B cell (primary cell): ENCODE results near the gene EML2. TPM values are rescaled to one million over a fixed set of nuclear protein-coding genes. Genes with fewer than 3 reads are reported as not detected.

Experiments
- ATAC-seq: fragments of 200-7000 bp; cut with Tn5 transposase; one replicate; pipeline ENCODE4 v1.10.0; 2021; ENCODE audit warnings: low read depth, mild to moderate bottlenecking, moderate number of reproducible peaks, moderate library complexity
- CTCF ChIA-PET: fragments of 350-600 bp; sonication (Branson Sonifier 250); formaldehyde crosslinking; loops from one replicate; lab custom pipeline; 2021; ENCODE audit warnings: antibody characterized with exemption, inconsistent platforms; lab: Charles Lee
- POLR2A ChIA-PET: fragments of 350-600 bp; sonication (Branson Sonifier 250); formaldehyde crosslinking; loops from one replicate; lab custom pipeline; 2021; ENCODE audit warnings: antibody characterized with exemption; lab: Charles Lee
- DNase-seq: peaks from one replicate; pipeline ENCODE4 v3.0.0; 2013
- H2AFZ ChIP-seq: 2 replicates; pipeline ENCODE4 v1.6.1; 2012; ENCODE audit warnings: mild to moderate bottlenecking, low read depth, low read length; ENCODE audit not compliant: insufficient read depth, poor library complexity, severe bottlenecking
- H3K27ac ChIP-seq, 2 donors: 1 replicate in 1 of 2; 2 replicates in 1 of 2; pipeline ENCODE4 v1.5.1; 2012 to 2013; ENCODE audit warnings: low read length in 2 of 2, mild to moderate bottlenecking in 2 of 2, moderate library complexity in 1 of 2
- H3K27me3 ChIP-seq, 4 experiments: fragments of 200-600 bp in 1 of 4; sonication (generic) in 1 of 4; replicated peaks in 1 of 4; 1 replicate in 2 of 4; 2 replicates in 2 of 4; pipeline versions ENCODE4 v1.6.1 to v1.7.0; 2013 to 2016; ENCODE audit warnings: low read length in 3 of 4, mild to moderate bottlenecking in 2 of 4, mixed read lengths in 1 of 4, moderate library complexity in 1 of 4; ENCODE audit not compliant: insufficient read depth in 4 of 4, control insufficient read depth in 3 of 4; ENCODE audit errors: control extremely low read depth in 1 of 4
- H3K36me3 ChIP-seq, 2 experiments: replicated peaks in 1 of 2; 1 replicate in 1 of 2; 2 replicates in 1 of 2; pipeline versions ENCODE4 v1.6.1 to v1.7.1; 2013; ENCODE audit warnings: low read length in 1 of 2; ENCODE audit not compliant: insufficient read depth in 2 of 2, control insufficient read depth in 1 of 2; ENCODE audit errors: control extremely low read depth in 1 of 2, extremely low read depth in 1 of 2
- H3K4me1 ChIP-seq, 2 donors: fragments of 200-600 bp in 1 of 2; sonication (generic) in 1 of 2; 1 replicate in 1 of 2; 2 replicates in 1 of 2; pipeline versions ENCODE4 v1.5.1 to v1.6.1; 2013 to 2017; ENCODE audit warnings: low read length in 2 of 2; ENCODE audit not compliant: control insufficient read depth in 2 of 2, insufficient read depth in 2 of 2
- H3K4me2 ChIP-seq: replicated peaks from 2 replicates; pipeline ENCODE3; 2012; ENCODE audit warnings: mild to moderate bottlenecking, low read depth, low read length; ENCODE audit not compliant: poor library complexity, severe bottlenecking
- H3K4me3 ChIP-seq, 5 experiments: fragments of 200-600 bp in 1 of 5; sonication (generic) in 1 of 5; 1 replicate in 3 of 5; 2 replicates in 2 of 5; pipeline versions ENCODE4 v1.5.1 to v1.7.0; 2011 to 2016; ENCODE audit warnings: low read length in 4 of 5, mild to moderate bottlenecking in 4 of 5, low read depth in 2 of 5, control low read depth in 1 of 5, moderate library complexity in 1 of 5; ENCODE audit not compliant: insufficient read depth in 1 of 5; ENCODE audit errors: control extremely low read depth in 1 of 5, extremely low read depth in 1 of 5
- H3K79me2 ChIP-seq: fragments of 200-600 bp; sonication (generic); one replicate; pipeline ENCODE4 v1.6.0; 2016; ENCODE audit warnings: low read length; ENCODE audit not compliant: control insufficient read depth, insufficient read depth
- H3K9ac ChIP-seq: fragments of 200-600 bp; sonication (generic); 2 replicates; pipeline ENCODE4 v1.6.1; 2017; ENCODE audit warnings: mild to moderate bottlenecking, low read length, moderate library complexity
- H3K9me3 ChIP-seq, 3 donors: one replicate each; pipeline versions ENCODE4 v1.6.1 to v1.7.1; 2013; ENCODE audit warnings: low read length in 2 of 3; ENCODE audit not compliant: control insufficient read depth in 2 of 3, insufficient read depth in 1 of 3; ENCODE audit errors: control extremely low read depth in 1 of 3
- H4K20me1 ChIP-seq: 2 replicates; pipeline ENCODE4 v1.6.0; 2012; ENCODE audit warnings: mild to moderate bottlenecking, low read length; ENCODE audit not compliant: insufficient read depth, control insufficient read depth, poor library complexity, severe bottlenecking
- H3K27ac Mint-ChIP-seq: one replicate; pipeline ENCODE4 v1.8.0; 2021; ENCODE audit warnings: mixed read lengths
- H3K27me3 Mint-ChIP-seq: one replicate; pipeline ENCODE4 v1.8.0; 2021; ENCODE audit warnings: mixed read lengths
- H3K4me1 Mint-ChIP-seq: one replicate; pipeline ENCODE4 v1.8.0; 2021; ENCODE audit warnings: mixed read lengths
- H3K4me3 Mint-ChIP-seq: one replicate; pipeline ENCODE4 v1.8.0; 2021; ENCODE audit warnings: mixed read lengths
- H3K9me3 Mint-ChIP-seq: one replicate; pipeline ENCODE4 v1.8.0; 2022; ENCODE audit warnings: mixed read lengths; ENCODE audit not compliant: insufficient read depth
- CTCF ChIP-seq: fragments of 200-600 bp; IDR thresholded peaks from one replicate; pipeline ENCODE4 v1.8.0; 2022; ENCODE audit warnings: antibody characterized with exemption, mild to moderate bottlenecking
- EZH2 ChIP-seq: IDR thresholded peaks from 2 replicates; pipeline ENCODE4 v1.6.1; 2012; ENCODE audit warnings: borderline replicate concordance, low read depth, mild to moderate bottlenecking, moderate library complexity, low read length; ENCODE audit not compliant: insufficient read depth, poor library complexity, severe bottlenecking
- WGBS: methylation state at CpG from one replicate; pipeline ENCODE4 v1.1.5; 2013; ENCODE audit warnings: missing lambda C conversion rate; ENCODE audit not compliant: insufficient coverage; 5-methylcytosine and 5-hydroxymethylcytosine counted together
- intact Hi-C: fragments of 100-400 bp; cut with micrococcal nuclease; formaldehyde crosslinking; loops from one replicate; pipeline ENCODE4 v1.10.0; 2022
- polyA plus RNA-seq: library from polyadenylated mRNA; depleted of rRNA; stranded (reverse); fragments of >200 nt; gene quantifications from 2 replicates; pipeline ENCODE4 v1.2.3, GENCODE V29; 2012
- total RNA-seq, 2 donors: library from RNA; stranded (reverse); fragments of 120-200 nt in 1 of 2; gene quantifications; 1 replicate in 1 of 2; 2 replicates in 1 of 2; pipeline versions ENCODE4 v1.2.3 to v1.2.4, GENCODE V29; 2013 to 2022

Gene EML2
- total and polyA plus RNA-seq, 2 donors (not counting 1 experiment from before 2014, with no cell fraction given), result 75.0 to 88.5 TPM

- 69% methylated on average over 12 of the region's 15 CpGs for WGBS
- H3K4me3 Mint-ChIP-seq, result no peak overlapping the region
- H3K27ac ChIP-seq, result no peak overlapping the region
- H3K9me3 ChIP-seq, result peaks cover 0 to 14% (median 0%) of the 10 kb centered on the region in 3 donors
- peaks cover 38% of the 10 kb centered on the region for H3K27me3 Mint-ChIP-seq
- H3K27ac Mint-ChIP-seq, result no peak overlapping the region
- H3K9me3 Mint-ChIP-seq, result no peaks in the 10 kb centered on the region
- peaks cover 0 to 32% (median 3%) of the 10 kb centered on the region in 4 experiments for H3K27me3 ChIP-seq
- ATAC-seq (no peak), DNase-seq (no peak)
- H3K4me1 ChIP-seq, result peaks cover 1% of the 10 kb centered on the region in 2 donors
- H4K20me1 ChIP-seq, result no peaks in the 10 kb centered on the region
- CTCF ChIA-PET, result interaction anchor here (1.4 to 1.5 kb wide), 2 partner anchors 48 to 51 kb away, joined by 5 to 9 read pairs; partner anchors contain the start of gene EML2
- no peak overlapping the region for H3K4me2 ChIP-seq
- intact Hi-C loops, result no loop called here
- no peak for TF ChIP-seq EZH2
- no peak for TF ChIP-seq CTCF
- H3K9ac ChIP-seq, result no peak overlapping the region
- peak overlapping the region; percentile 6 for H2AFZ ChIP-seq
- H3K79me2 ChIP-seq, result no peaks in the 10 kb centered on the region
- POLR2A ChIA-PET, result no interaction called here
- no peak overlapping the region for H3K4me3 ChIP-seq
- no peaks in the 10 kb centered on the region for H3K4me1 Mint-ChIP-seq
- no peaks in the 10 kb centered on the region for H3K36me3 ChIP-seq
Measured at GRCh38 chr19:45590300-45591003, 48.7 kb downstream of the EML2 start.

DNA sequence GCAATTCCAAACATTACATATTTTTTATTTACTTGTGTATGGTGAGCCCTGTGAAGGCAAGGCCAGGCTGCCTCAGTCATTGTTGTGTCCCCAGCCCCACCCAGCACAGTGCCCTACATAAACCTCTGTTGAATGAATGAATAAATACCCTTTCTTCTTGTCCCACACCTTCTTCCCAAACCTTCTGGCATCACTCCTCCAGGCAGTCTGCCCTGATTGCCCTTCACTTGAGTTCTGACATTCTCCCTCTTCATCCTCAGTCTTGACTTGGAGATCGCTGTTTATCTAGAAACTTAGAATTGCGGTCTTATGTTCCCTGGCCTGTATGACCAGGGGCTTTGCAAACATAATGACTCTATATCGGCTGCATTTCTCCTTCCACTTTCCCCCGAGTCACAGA, 49.4 kb downstream of the EML2 start:
- ATAC-seq, result no peak
- no peak overlapping the region for H3K4me3 ChIP-seq
- Mint-ChIP-seq H3K4me1 (peaks cover 4% of the 10 kb centered on the region), H3K27ac (no peak overlapping the region), H3K4me3 (no peak overlapping the region), H3K9me3 (no peaks in the 10 kb centered on the region), H3K27me3 (peaks cover 36% of the 10 kb centered on the region)
- no peaks in the 10 kb centered on the region for H3K79me2 ChIP-seq
- POLR2A ChIA-PET, result no interaction called here
- H3K4me1 ChIP-seq, result peaks cover 6 to 7% of the 10 kb centered on the region in 2 donors
- intact Hi-C loops, result no loop called here
- no peaks in the 10 kb centered on the region for H4K20me1 ChIP-seq
- peaks cover 0 to 29% (median 3%) of the 10 kb centered on the region in 4 experiments for H3K27me3 ChIP-seq
- no peak for DNase-seq
- H2AFZ ChIP-seq, result no peak overlapping the region
- TF ChIP-seq EZH2 (no peak), CTCF (no peak)
- H3K4me2 ChIP-seq, result no peak overlapping the region
- WGBS, result 100% methylated on average over 2 of the region's 4 CpGs
- H3K9ac ChIP-seq, result no peak overlapping the region
- H3K9me3 ChIP-seq, result peaks cover 0 to 14% (median 0%) of the 10 kb centered on the region in 3 donors
- CTCF ChIA-PET, result no interaction called here
- H3K36me3 ChIP-seq, result no peaks in the 10 kb centered on the region
- H3K27ac ChIP-seq, result no peak overlapping the region
